ENCODE results near the gene RAB36.

The RAB36 gene

DNA sequence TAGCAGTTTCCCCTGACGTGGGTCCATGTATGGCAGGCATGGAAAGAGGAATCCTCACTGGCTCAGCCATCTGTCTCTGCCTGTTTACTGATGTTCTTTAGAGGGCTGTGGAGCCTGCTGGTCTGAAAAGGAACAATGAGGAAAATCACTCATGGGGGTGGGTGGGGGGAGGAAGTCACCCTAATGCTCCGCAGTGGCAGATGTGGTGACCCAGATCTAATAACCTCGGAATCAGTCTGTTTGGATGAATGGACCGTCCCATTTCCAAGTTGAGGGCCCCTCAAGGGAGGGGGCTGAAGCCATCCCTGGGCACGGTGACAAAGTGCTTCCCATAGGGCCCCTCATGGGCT is 39.5 kb downstream of the RAB36 start:
- DNase-seq = no peak

DNA sequence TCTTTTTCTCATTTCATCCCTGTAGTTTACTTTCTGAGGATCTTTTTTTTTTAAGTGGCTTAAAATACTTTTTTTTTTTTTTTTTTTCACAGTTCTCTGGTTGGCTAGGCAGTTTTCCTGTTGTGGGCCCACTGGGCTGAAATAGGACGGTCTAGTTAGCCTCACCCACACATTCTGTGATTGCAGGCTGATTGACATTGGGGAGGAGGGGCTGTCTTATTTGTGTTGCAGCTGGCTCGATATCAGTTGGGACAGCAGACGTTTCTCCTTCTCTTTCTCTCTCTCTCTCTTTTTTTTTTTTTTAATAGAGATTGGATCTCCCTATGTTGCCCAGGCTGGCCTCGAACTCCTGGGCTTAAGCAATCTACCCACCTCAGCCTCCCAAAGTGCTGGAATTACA is 41.9 kb downstream of the RAB36 start:
- no peak for DNase-seq

GRCh38 chr22:23187871-23188700 is 42.8 kb downstream of the RAB36 start:
- DNase-seq = no peak

DNA sequence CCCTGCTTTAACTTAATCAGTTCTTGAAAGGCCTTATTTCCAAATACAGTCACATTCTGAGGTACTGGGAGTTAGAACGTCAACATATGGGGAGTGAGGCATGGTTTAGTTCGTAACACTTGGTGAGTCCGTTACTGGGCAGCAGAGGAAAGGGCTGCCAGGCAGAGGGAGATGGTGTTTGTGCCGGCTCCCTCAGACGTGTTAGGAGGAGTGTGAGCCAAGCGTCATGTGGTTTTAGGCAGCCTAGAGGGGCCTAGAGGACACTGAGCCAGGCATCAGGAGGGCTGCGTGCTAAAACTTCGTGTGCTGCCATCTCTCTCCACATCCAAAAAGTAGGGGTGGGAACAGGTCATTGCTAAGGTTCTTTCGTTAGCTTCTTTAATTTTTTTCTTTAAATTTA is 45.2 kb downstream of the RAB36 start:
- DNase-seq = no peak

- DNase-seq = peak; percentile 61
Observed at GRCh38 chr22:23192133-23192532, 46.9 kb downstream of the RAB36 start.

DNA sequence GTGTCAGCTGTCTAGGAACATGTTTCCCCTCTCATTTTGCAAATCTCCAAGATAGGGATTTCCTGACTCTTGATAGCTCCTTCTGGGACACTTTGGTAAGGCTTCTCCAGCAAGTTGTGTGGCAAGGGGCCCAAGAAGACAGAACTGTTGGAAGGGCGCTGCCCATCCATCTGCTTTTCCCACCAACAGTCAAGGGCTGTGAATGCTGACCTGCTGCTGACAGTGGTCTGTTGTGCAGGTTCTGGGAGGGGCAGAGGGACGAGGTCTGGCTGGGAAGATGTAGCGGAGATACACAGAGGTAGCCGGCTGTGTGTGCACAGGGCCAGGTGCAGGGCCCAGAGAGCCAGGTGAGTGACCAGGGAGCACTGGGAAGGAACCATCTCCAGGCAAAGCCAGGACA is 47.3 kb downstream of the RAB36 start:
- no peak for DNase-seq

- DNase-seq = no peak
Observed at GRCh38 chr22:23193196-23193827, 48.0 kb downstream of the RAB36 start.

DNA sequence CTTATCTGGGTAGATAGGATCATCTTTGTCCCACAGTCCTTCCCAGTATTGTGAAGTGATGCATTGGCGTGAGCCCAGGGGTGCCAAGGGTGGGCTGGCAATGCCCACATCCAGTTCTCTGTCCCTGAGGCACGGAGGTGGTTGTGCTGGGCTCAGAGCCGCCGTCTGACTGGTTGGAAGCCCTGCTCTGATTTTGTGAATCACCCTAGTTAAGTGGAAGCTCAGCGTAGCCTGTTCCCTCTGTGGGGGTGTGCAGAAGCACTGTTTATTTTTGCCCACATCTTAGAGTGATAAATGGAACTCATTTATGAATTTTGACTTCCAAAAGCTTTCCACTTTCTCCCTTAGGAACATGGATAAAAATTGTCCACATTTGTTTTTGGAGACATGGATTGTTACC is 48.6 kb downstream of the RAB36 start:
- DNase-seq = no peak

DNA sequence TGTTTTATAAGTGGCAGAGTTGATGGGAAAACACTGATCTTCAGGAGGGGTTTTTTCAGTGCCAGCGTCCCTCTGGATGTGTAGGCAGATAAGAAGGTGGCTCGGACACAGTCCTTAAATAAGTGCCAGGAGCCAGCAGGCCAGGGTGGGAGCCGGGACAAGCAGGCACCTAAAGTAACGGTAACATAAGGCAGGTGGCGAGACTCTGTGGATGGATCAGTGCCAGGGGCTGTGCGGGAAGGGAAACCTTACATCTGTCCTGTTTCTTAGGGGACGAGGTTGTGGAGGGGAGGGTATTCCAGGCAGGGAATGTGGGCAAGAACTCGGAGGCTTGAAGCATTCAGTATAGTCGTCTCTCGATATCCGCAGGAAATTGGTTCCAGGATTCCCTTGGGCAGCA is 50.9 kb downstream of the RAB36 start:
- no peak for DNase-seq

DNA sequence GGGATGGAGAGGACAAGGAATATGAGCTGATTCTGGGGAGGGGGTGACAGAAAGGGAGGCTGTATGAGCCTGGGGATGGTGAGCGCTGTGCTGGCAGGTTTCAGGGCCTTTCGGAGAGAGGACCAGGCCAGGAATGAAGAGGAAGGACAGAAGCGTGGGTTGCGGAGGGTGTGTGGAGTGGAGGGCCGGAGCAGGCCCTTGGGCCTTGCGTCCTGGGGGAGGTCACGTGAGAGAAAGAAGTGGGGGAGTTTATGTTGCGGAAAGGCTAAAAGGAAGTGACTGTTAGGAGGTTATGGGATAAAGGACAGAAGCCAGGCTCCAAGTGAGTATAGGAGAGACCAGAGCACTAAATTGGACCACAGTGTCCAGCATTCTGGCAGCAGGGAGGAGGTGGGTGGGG is 52.6 kb downstream of the RAB36 start:
- no peak for DNase-seq

DNA sequence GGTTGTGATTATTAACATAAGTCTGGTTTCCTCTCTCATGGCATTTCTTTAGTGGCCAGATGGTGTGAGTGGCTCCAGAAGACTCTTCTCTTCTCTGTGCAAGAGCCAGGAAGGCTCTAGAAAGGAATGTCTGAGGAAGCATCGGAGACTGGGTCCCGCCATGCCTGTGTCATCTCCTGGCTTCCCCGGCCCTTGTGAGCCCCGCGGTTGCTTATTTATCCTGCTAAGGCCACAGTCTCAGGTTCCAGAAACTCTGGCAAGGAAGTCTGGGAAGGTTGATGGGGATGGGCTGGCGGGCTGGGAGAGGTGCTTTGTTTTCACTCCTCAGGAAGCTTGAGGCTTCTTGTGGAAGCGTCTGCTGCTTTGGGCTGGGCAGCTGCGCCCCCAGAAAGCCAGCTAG is 53.9 kb downstream of the RAB36 start:
- DNase-seq = no peak

- DNase-seq = peak; percentile 14
Observed at GRCh38 chr22:23200898-23201297, 55.6 kb downstream of the RAB36 start.

GRCh38 chr22:23202812-23203451 is 57.7 kb downstream of the RAB36 start:
- DNase-seq = no peak

- no peak for DNase-seq
Observed at GRCh38 chr22:23203452-23204124, 58.3 kb downstream of the RAB36 start.

- no peak for DNase-seq
Observed at GRCh38 chr22:23204125-23204488, 58.8 kb downstream of the RAB36 start.

GRCh38 chr22:23204541-23205157 is 59.4 kb downstream of the RAB36 start:
- DNase-seq = peak; percentile 87

GRCh38 chr22:23205339-23206049 is 60.2 kb downstream of the RAB36 start:
- no peak for DNase-seq

GRCh38 chr22:23206915-23207314 is 61.6 kb downstream of the RAB36 start:
- no peak for DNase-seq

DNA sequence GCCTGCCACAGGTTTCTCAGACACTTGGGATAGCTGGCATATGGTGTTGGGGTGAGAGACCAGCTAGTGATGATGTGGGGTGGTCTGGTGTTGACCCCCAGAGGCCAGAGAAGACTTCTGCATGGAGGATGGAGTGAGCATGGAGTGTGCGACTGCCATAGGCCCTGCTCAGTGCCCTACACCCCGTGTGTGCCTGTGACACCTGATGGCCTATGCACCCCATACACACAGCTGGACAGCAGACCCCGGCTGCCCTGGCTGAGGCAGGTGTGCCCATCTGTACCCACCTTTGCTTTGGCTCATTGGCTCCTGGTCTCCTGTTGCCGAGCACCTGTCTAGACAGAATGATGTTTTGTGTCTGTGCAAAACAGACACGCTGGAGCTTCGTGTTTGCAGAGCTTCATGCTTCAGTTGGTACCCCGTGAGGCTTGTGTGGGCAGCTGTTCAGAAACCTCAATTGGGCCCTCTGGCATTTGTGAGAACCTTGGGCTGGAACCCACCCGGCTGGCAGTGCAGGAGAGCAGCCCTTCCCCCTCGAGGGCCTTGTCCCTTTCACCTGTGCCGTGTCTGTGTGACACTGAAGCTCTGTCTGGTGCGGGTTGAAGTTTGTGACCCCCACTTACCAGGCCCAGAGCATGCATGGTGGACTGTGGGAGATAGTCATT is 62.6 kb downstream of the RAB36 start:
- peak; percentile 84 for DNase-seq

- no peak for DNase-seq
Observed at GRCh38 chr22:23210428-23211170, 65.3 kb downstream of the RAB36 start.

DNA sequence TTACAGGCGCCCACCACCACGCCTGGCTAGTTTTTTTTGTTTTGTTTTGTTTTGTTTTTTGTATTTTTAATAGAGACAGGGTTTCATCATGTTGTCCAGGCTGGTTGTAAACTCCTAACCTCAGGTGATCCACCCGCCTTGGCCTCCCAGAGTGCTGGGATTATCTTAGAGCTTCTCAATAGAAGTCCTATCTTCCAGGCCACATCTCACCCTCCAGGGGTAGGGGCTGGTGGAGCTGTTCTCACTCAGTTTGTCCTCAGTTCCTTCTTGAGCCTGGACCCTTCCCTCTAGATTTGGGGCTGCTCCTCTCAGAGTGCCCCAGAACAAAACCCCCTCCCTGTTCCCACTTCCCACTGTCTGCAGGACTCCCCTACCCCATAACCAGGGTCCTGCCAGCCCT is 66.3 kb downstream of the RAB36 start:
- DNase-seq = no peak

Measured in COR-L47 (cell line).